Bronchial epithelial cell (primary cell): Measurements from ENCODE around the gene EPHA7. TPM values are rescaled to one million over a fixed set of nuclear protein-coding genes. Genes with fewer than 3 reads are reported as not detected.

Experiments used
- DNase-seq: peaks from one replicate; pipeline ENCODE4 v3.0.0-alpha.2; 2010; ENCODE audit warnings: low read depth
- FAIRE-seq: peaks from 2 replicates; lab custom pipeline; 2011; peaks lifted over from hg19 to GRCh38; lab: Jason Lieb, UNC
- H3K27me3 ChIP-seq: 2 replicates; pipeline ENCODE4 v1.5.1; 2011; ENCODE audit warnings: low read length; ENCODE audit not compliant: control insufficient read depth, insufficient read depth
- H3K36me3 ChIP-seq: 2 replicates; pipeline ENCODE4 v1.5.1; 2011; ENCODE audit warnings: low read length; ENCODE audit not compliant: control insufficient read depth, insufficient read depth
- H3K4me3 ChIP-seq: 2 replicates; pipeline ENCODE4 v1.5.1; 2011; ENCODE audit warnings: mild to moderate bottlenecking, low read depth, low read length, control low read depth
- total RNA-seq: library from RNA; depleted of rRNA; stranded (reverse); fragments of >200 nt; gene quantifications from 2 replicates; pipeline ENCODE4 v1.2.1, GENCODE V29; 2014
- TF ChIP-seq, protein P1 (sequence below): IDR thresholded peaks from 2 replicates; pipeline ENCODE4 v1.5.1; 2011; ENCODE audit warnings: mild to moderate bottlenecking, moderate library complexity, low read length, control low read depth, inconsistent platforms; ENCODE audit not compliant: insufficient read depth, severe bottlenecking

EPHA7 gene
- total RNA-seq, 1 donor from 2014 or later: not detected

DNA sequence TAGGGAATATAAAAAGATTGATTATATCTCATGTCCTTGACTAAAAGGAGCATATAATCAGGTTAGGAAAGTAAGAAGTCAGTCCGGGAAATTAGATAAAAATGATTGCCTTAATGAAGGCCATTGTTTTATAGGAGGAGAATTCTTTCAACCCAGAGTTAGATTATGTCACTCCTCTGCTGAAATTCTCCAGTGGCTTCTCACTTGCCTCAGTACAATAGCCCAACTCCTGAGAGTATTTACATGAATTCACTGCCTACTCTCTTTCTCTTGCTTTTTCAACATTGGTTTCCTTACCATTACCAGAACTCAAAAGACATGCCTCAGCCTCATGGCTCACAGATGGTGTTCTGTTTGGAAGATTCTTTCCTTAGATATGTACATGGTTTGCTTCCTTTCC lies 114.9 kb downstream of the EPHA7 start:
- Histone ChIP-seq H3K27me3 (no peaks in the 10 kb centered on the region), H3K36me3 (no peaks in the 10 kb centered on the region), H3K4me3 (no peak overlapping the region)
- FAIRE-seq: no peak
- no peak for DNase-seq
- TF ChIP-seq, protein P1, sequence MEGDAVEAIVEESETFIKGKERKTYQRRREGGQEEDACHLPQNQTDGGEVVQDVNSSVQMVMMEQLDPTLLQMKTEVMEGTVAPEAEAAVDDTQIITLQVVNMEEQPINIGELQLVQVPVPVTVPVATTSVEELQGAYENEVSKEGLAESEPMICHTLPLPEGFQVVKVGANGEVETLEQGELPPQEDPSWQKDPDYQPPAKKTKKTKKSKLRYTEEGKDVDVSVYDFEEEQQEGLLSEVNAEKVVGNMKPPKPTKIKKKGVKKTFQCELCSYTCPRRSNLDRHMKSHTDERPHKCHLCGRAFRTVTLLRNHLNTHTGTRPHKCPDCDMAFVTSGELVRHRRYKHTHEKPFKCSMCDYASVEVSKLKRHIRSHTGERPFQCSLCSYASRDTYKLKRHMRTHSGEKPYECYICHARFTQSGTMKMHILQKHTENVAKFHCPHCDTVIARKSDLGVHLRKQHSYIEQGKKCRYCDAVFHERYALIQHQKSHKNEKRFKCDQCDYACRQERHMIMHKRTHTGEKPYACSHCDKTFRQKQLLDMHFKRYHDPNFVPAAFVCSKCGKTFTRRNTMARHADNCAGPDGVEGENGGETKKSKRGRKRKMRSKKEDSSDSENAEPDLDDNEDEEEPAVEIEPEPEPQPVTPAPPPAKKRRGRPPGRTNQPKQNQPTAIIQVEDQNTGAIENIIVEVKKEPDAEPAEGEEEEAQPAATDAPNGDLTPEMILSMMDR: no peak

DNA sequence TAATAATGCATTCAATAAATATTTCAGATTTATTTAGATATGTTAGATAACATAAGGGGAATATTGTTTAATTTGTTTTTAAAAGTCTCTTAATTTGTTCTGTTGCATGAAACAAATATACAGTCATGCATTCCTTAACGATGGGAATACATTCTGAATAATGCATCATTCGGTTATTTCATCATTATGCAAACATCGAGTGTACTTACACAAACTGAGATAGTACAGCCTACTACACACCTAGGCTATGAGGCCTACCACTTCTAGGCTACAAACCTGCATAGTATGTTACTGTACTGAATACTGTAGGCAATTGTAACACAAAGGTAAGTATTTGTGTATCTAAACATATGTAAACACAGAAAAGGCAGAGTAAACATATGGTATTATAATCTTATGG lies 118.7 kb downstream of the EPHA7 start:
- Histone ChIP-seq H3K4me3 (no peak overlapping the region), H3K36me3 (no peaks in the 10 kb centered on the region), H3K27me3 (no peaks in the 10 kb centered on the region)
- DNase-seq (peak; percentile 83), FAIRE-seq (no peak)
- TF ChIP-seq, protein P1: no peak

GRCh38 chr6:93299622-93300021 lies 119.7 kb downstream of the EPHA7 start:
- Histone ChIP-seq H3K27me3 (no peaks in the 10 kb centered on the region), H3K36me3 (no peaks in the 10 kb centered on the region), H3K4me3 (no peak overlapping the region)
- no peak for DNase-seq
- TF ChIP-seq, protein P1: no peak
- FAIRE-seq: no peak

GRCh38 chr6:93295631-93296030 lies 123.7 kb downstream of the EPHA7 start:
- Histone ChIP-seq H3K36me3 (no peaks in the 10 kb centered on the region), H3K27me3 (no peaks in the 10 kb centered on the region), H3K4me3 (no peak overlapping the region)
- no peak for DNase-seq
- no peak for FAIRE-seq
- TF ChIP-seq, protein P1: no peak

DNA sequence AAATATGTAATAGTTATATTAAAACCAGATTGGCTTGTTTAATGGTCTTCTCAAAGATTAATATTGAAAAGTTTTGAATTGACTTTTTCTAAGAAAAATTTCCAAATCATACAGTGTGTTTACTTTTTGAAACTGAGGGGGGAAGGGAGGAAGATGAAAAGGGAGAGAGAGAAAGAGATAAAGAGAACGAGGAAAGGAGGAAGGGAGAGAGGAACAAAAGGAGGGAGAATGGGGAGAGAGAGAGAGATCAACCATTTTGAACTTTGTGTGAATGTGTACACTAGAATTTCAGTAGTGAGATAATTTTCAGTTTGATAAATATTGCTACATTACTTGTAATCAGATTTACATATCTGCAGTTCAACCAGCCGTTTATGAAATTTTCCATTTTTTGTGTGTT lies 124.5 kb downstream of the EPHA7 start:
- Histone ChIP-seq H3K36me3 (no peaks in the 10 kb centered on the region), H3K27me3 (no peaks in the 10 kb centered on the region), H3K4me3 (no peak overlapping the region)
- TF ChIP-seq, protein P1: no peak
- no peak for DNase-seq
- no peak for FAIRE-seq

GRCh38 chr6:93293872-93294271 lies 125.5 kb downstream of the EPHA7 start:
- FAIRE-seq: no peak
- no peak for DNase-seq
- Histone ChIP-seq H3K36me3 (no peaks in the 10 kb centered on the region), H3K4me3 (no peak overlapping the region), H3K27me3 (no peaks in the 10 kb centered on the region)
- TF ChIP-seq, protein P1: no peak
